Vagina (tissue), 2 donors: Measurements from ENCODE around the gene GTSE1. TPM values are rescaled to one million over a fixed set of nuclear protein-coding genes. Genes with fewer than 3 reads are reported as not detected.

ENCODE experiments used
- DNase-seq, 2 donors: peaks; one replicate each; pipeline ENCODE4 v3.0.0-alpha.2; 2017; ENCODE audit errors: extremely low spot score in 2 of 2
- H3K27ac ChIP-seq: fragments of 200-600 bp; sonication (generic); one replicate; pipeline ENCODE4 v1.5.1; 2019
- H3K27me3 ChIP-seq: fragments of 200-600 bp; sonication (generic); one replicate; pipeline ENCODE4 v1.5.1; 2019
- H3K36me3 ChIP-seq, 2 donors: fragments of 200-600 bp; sonication (generic); one replicate each; pipeline ENCODE4 v1.5.1; 2017 to 2019
- H3K4me1 ChIP-seq: fragments of 200-600 bp; sonication (generic); one replicate; pipeline ENCODE4 v1.5.1; 2019
- H3K4me3 ChIP-seq, 2 donors: fragments of 200-600 bp; sonication (generic); 1 replicate in 1 of 2; 2 replicates in 1 of 2; pipeline ENCODE4 v1.5.1; 2016 to 2019
- H3K9me3 ChIP-seq: fragments of 200-600 bp; sonication (generic); one replicate; pipeline ENCODE4 v1.5.1; 2019
- POLR2A ChIP-seq, 2 donors: fragments of 450-650 bp; IDR thresholded peaks; one replicate each; pipeline ENCODE4 v1.6.1; 2017; ENCODE audit warnings: antibody characterized with exemption in 2 of 2, mild to moderate bottlenecking in 2 of 2, moderate library complexity in 2 of 2
- POLR2AphosphoS5 ChIP-seq, 2 donors: sonication (generic); formaldehyde crosslinking; IDR thresholded peaks; one replicate each; pipeline ENCODE4 v1.9.0; 2017; ENCODE audit warnings: antibody characterized with exemption in 2 of 2, mild to moderate bottlenecking in 2 of 2, low read depth in 1 of 2; ENCODE audit not compliant: insufficient read depth in 1 of 2
- intact Hi-C: fragments of 100-400 bp; cut with DNase I; formaldehyde crosslinking; loops from one replicate; pipeline ENCODE4 v1.15.1; 2023
- total RNA-seq: library from RNA; depleted of rRNA; stranded (reverse); fragments of >200 nt; gene quantifications from one replicate; pipeline ENCODE4 v1.2.3, GENCODE V29; 2016
- TF ChIP-seq, protein P1 (sequence below), 3 experiments: fragments of 450-650 bp in 2 of 3; fragments of 200-600 bp in 1 of 3; sonication (generic) in 1 of 3; IDR thresholded peaks; one replicate each; pipeline ENCODE4 v1.5.1; 2017 to 2019; ENCODE audit warnings: antibody characterized with exemption in 3 of 3, mild to moderate bottlenecking in 2 of 3, moderate library complexity in 2 of 3

GTSE1 gene
- total RNA-seq, 1 donor from 2014 or later = 2.2 TPM

DNA sequence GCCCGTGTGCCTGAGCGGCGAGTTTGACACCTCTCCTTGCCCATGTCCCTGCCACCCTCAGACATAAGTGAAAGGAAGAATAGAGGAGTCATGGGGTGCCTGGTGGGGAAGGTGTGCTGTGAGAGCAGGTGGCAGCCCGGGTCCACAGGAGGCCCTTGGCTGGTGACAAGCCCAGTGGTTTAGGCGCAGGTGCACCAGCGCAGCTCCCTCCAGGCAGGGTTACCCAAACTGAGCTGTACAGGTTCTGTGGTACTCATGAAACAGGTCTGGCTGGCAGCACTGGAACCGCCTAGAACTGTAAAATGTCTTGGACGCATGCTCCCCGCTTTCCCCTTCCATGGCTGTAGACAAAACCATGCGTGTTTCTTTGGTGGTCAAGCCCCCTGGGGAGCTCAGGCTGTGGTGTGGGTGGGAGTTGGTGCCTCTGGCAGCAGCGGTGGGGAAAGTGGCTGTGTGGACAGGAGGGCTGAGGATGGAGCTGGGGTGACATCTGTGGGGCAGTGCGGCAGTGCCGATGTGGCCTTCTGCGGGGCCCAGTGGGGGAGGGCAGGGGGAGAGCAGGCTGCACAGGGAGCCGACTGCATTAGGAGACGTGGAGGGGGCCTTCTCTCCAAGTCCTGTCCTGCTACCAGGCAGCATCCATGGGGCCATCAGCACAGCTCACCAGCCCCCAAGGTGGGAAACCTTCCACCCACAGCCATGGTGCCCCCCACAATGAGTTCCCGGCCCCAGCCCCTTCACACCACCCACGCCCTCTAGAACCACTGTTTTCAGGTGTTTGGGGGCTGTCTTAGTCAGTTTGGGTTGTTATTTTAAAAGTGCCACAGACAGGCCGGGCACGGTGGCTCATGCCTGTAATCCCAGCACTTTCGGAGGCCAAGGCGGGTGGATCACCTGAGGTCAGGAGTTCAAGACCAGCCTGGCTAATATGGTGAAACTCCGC lies 5.6 kb upstream of the GTSE1 start:
- Histone ChIP-seq H3K4me3 (no peak overlapping the region), H3K27ac (no peak overlapping the region), H3K4me1 (peaks cover 8% of the 10 kb centered on the region), H3K27me3 (no peaks in the 10 kb centered on the region), H3K36me3 (peaks cover 0 to 28% of the 10 kb centered on the region in 2 donors), H3K9me3 (no peaks in the 10 kb centered on the region)
- DNase-seq = no peak
- intact Hi-C loops = loop anchor here (10.0 kb wide), 1 partner anchor 296 kb away; no protein-coding TSS in a partner anchor
- TF ChIP-seq POLR2AphosphoS5 (IDR thresholded peaks at IDR 0.05; ENCODE audit: insufficient read depth in 1 of 2, low read depth in 1 of 2) = no peak
- no peak for TF ChIP-seq POLR2A (IDR thresholded peaks at IDR 0.05)
- TF ChIP-seq, protein P1, sequence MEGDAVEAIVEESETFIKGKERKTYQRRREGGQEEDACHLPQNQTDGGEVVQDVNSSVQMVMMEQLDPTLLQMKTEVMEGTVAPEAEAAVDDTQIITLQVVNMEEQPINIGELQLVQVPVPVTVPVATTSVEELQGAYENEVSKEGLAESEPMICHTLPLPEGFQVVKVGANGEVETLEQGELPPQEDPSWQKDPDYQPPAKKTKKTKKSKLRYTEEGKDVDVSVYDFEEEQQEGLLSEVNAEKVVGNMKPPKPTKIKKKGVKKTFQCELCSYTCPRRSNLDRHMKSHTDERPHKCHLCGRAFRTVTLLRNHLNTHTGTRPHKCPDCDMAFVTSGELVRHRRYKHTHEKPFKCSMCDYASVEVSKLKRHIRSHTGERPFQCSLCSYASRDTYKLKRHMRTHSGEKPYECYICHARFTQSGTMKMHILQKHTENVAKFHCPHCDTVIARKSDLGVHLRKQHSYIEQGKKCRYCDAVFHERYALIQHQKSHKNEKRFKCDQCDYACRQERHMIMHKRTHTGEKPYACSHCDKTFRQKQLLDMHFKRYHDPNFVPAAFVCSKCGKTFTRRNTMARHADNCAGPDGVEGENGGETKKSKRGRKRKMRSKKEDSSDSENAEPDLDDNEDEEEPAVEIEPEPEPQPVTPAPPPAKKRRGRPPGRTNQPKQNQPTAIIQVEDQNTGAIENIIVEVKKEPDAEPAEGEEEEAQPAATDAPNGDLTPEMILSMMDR (IDR thresholded peaks at IDR 0.05) = no peak

DNA sequence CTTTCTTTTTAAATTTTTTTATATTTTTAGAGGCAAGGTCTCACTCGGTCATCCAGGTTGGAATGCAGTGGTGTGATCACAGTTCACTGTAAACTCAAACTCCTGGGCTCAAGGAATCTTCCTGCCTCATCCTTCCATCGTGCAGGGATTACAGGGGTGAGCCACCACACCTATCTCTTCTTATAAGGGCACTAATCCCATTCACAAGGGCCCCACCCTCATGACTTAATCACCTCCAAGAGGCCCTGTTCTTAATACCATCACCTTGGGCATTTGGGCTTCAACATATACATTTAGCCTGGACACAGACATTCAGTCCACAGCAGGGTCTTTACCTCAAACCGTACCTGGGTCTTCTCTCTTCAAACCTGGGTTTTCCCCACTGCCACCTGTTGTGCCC lies 4.5 kb upstream of the GTSE1 start:
- H3K4me3 ChIP-seq = no peak overlapping the region
- H3K36me3 ChIP-seq = peaks cover 0 to 17% of the 10 kb centered on the region in 2 donors
- TF ChIP-seq POLR2AphosphoS5 (IDR thresholded peaks at IDR 0.05; ENCODE audit: insufficient read depth in 1 of 2, low read depth in 1 of 2) = no peak
- no peak for TF ChIP-seq POLR2A (IDR thresholded peaks at IDR 0.05)
- TF ChIP-seq, protein P1 (IDR thresholded peaks at IDR 0.05) = no peak
- intact Hi-C loops = loop anchor here (10.0 kb wide), 1 partner anchor 297 kb away; no protein-coding TSS in a partner anchor
- no peak overlapping the region for H3K27ac ChIP-seq
- no peak for DNase-seq
- H3K4me1 ChIP-seq = peaks cover 15% of the 10 kb centered on the region
- H3K9me3 ChIP-seq = no peaks in the 10 kb centered on the region
- H3K27me3 ChIP-seq = no peaks in the 10 kb centered on the region

DNA sequence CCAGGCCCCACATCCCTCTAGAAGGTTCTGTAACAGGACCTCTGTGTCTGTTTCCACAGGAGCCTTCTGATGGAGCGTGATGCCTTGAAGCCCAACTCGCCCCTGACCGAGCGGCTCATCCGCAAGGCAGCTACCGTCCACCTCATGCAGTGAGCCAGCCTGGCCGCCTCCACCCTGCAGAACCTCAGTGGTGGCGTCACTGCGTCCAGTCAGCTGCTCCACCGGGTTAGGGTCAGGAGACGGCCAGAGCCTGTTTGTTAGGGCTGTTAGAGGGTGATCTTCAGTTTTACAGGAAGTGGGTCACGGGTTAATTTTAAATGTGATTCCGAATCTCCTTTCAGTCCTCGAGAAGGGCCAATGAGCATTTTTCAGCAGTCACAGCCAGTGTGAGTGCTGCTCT lies 3.9 kb upstream of the GTSE1 start:
- Histone ChIP-seq H3K9me3 (no peaks in the 10 kb centered on the region), H3K4me3 (no peak overlapping the region), H3K27me3 (no peaks in the 10 kb centered on the region), H3K4me1 (peaks cover 20% of the 10 kb centered on the region), H3K36me3 (peaks cover 0 to 17% of the 10 kb centered on the region in 2 donors), H3K27ac (no peak overlapping the region)
- DNase-seq = no peak
- intact Hi-C loops = loop anchor here (10.0 kb wide), 1 partner anchor 298 kb away; no protein-coding TSS in a partner anchor
- TF ChIP-seq, protein P1 (IDR thresholded peaks at IDR 0.05) = no peak
- TF ChIP-seq POLR2AphosphoS5 (IDR thresholded peaks at IDR 0.05; ENCODE audit: insufficient read depth in 1 of 2, low read depth in 1 of 2) (no peak), POLR2A (IDR thresholded peaks at IDR 0.05) (no peak)

DNA sequence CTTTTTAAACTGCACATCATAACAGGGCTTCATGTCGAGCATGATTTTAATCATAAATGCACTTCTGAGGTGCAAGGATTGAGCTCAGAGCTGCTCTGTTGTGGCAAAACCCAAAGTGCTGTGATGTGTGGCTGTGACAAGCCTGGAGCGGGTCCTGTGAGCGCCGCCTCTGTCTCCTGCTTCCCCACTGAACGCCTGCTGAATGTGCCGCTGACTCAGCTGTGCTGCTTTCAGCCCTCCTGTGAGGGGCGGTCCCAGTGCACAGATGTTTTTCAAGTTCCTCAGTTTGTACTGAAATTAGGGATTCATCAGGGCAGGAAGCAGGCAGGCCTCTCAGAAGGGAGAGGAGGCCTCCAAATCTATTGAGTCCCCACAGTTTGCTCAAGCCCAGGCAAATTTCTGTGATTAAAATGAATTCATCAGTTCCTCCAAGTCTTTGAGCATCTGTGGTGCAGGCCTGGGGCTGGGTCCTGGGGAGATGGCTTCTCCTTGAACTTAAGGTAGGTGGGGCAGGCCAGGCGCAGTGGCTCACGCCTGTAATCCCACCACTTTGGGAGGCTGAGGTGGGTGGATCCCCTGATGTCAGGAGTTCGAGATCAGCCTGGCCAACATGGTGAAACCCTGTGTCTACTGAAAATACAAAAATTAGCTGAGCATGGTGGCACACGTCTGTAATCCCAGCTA lies 3.0 kb upstream of the GTSE1 start:
- H3K36me3 ChIP-seq = peaks cover 0 to 17% of the 10 kb centered on the region in 2 donors
- H3K4me1 ChIP-seq = peaks cover 20% of the 10 kb centered on the region
- intact Hi-C loops = loop anchor here (10.0 kb wide), 1 partner anchor 299 kb away; no protein-coding TSS in a partner anchor
- H3K27ac ChIP-seq = no peak overlapping the region
- no peak overlapping the region for H3K4me3 ChIP-seq
- no peaks in the 10 kb centered on the region for H3K9me3 ChIP-seq
- TF ChIP-seq, protein P1 (IDR thresholded peaks at IDR 0.05) = no peak
- no peak for TF ChIP-seq POLR2A (IDR thresholded peaks at IDR 0.05)
- peak in 1 of 2 donors; percentile 14 for TF ChIP-seq POLR2AphosphoS5 (IDR thresholded peaks at IDR 0.05; ENCODE audit: insufficient read depth in 1 of 2, low read depth in 1 of 2)
- no peaks in the 10 kb centered on the region for H3K27me3 ChIP-seq
- no peak for DNase-seq
